Mesothelial cell of epicardium (in vitro differentiated cells): Measurements from ENCODE around the gene GSC2. TPM values are rescaled to one million over a fixed set of nuclear protein-coding genes. Genes with fewer than 3 reads are reported as not detected.
A peak's percentile ranks its signal among the peaks of the same experiment; 100 is the strongest.

Experiments
- DNase-seq, 2 experiments: peaks; one replicate each; pipeline ENCODE4 v3.0.0; 2021; ENCODE audit warnings: low spot score in 2 of 2; ENCODE audit not compliant: unreplicated experiment in 2 of 2
- H3K27ac Mint-ChIP-seq: 2 replicates; pipeline ENCODE4 v1.8.0; 2021; ENCODE audit warnings: mixed read lengths
- H3K27me3 Mint-ChIP-seq: 2 replicates; pipeline ENCODE4 v1.8.0; 2021; ENCODE audit warnings: low read depth, mixed read lengths
- H3K36me3 Mint-ChIP-seq: 2 replicates; pipeline ENCODE4 v1.8.0; 2021; ENCODE audit warnings: mixed read lengths
- H3K4me1 Mint-ChIP-seq: 2 replicates; pipeline ENCODE4 v1.8.0; 2021; ENCODE audit warnings: mixed read lengths
- H3K4me3 Mint-ChIP-seq: 2 replicates; pipeline ENCODE4 v1.8.0; 2021; ENCODE audit warnings: mild to moderate bottlenecking, moderate library complexity, mixed read lengths
- H3K9me3 Mint-ChIP-seq: 2 replicates; pipeline ENCODE4 v1.8.0; 2021; ENCODE audit warnings: mixed read lengths
- total RNA-seq: library from RNA; stranded (reverse); gene quantifications from 3 replicates; pipeline ENCODE4 v1.2.1, GENCODE V29; 2021
- TF ChIP-seq, protein P1 (sequence below): fragments of 200-600 bp; sonication (generic); IDR thresholded peaks from one replicate; pipeline ENCODE4 v1.5.0; 2021; ENCODE audit warnings: antibody characterized with exemption; ENCODE audit not compliant: unreplicated experiment

GSC2 gene
- total RNA-seq, 1 donor from 2014 or later = not detected

GRCh38 chr22:19123936-19124335, 26.2 kb downstream of the GSC2 start:
- no peak for DNase-seq
- Mint-ChIP-seq H3K4me3 (no peak overlapping the region), H3K4me1 (peaks cover 24% of the 10 kb centered on the region), H3K9me3 (no peaks in the 10 kb centered on the region), H3K27ac (no peak overlapping the region), H3K27me3 (no peaks in the 10 kb centered on the region), H3K36me3 (no peaks in the 10 kb centered on the region)
- TF ChIP-seq, protein P1, sequence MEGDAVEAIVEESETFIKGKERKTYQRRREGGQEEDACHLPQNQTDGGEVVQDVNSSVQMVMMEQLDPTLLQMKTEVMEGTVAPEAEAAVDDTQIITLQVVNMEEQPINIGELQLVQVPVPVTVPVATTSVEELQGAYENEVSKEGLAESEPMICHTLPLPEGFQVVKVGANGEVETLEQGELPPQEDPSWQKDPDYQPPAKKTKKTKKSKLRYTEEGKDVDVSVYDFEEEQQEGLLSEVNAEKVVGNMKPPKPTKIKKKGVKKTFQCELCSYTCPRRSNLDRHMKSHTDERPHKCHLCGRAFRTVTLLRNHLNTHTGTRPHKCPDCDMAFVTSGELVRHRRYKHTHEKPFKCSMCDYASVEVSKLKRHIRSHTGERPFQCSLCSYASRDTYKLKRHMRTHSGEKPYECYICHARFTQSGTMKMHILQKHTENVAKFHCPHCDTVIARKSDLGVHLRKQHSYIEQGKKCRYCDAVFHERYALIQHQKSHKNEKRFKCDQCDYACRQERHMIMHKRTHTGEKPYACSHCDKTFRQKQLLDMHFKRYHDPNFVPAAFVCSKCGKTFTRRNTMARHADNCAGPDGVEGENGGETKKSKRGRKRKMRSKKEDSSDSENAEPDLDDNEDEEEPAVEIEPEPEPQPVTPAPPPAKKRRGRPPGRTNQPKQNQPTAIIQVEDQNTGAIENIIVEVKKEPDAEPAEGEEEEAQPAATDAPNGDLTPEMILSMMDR = no peak

- Mint-ChIP-seq H3K4me1 (peaks cover 24% of the 10 kb centered on the region), H3K9me3 (no peaks in the 10 kb centered on the region), H3K4me3 (peak overlapping the region; percentile 79), H3K36me3 (no peaks in the 10 kb centered on the region), H3K27me3 (no peaks in the 10 kb centered on the region), H3K27ac (peak overlapping the region; percentile 71)
- TF ChIP-seq, protein P1 = no peak
- DNase-seq = no peak
These were observed 27.2 kb downstream of the GSC2 start for GRCh38 chr22:19122752-19123492.

DNA sequence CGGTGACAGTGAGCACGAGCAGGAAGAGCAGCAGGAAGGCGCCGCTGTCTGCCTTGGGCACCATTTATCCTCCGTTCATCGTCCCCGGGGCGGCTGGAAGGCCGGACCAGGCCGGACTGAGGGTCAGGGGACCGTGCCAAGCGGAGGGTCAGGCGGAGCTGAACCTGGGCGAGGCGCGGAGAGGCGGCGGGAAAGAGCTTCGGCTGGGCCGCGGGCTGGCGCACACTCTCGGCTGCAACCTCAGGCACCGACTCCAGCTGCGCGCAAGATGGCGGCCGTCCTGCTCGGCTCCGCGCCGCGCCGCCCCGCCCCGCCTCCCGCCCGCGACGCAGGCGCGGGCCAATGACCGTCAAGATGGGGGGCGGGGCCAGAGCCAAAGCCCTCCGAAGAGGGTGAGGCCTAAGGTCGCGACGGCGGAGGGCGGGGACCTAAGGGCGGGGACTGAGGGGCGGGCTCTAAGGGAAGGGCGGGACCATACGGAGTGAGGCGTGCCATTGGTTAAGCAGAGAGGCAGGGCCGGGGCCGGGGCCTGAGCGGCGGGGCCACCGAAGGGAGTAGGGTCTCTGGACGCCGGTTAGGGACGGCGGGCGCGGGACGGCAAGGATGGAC, 27.8 kb downstream of the GSC2 start, which contains the start of gene DGCR2:
Gene DGCR2 (minus strand): TSS at position 270 of the 609 bp plus-strand sequence. CDS start 206 bp downstream, at position 64.
- H3K36me3 Mint-ChIP-seq = no peaks in the 10 kb centered on the region
- peaks cover 24% of the 10 kb centered on the region for H3K4me1 Mint-ChIP-seq
- no peaks in the 10 kb centered on the region for H3K27me3 Mint-ChIP-seq
- peak within 1 kb of the TSS; percentile 97 for H3K27ac Mint-ChIP-seq
- peak; percentile 95 for DNase-seq
- TF ChIP-seq, protein P1 = no peak
- H3K4me3 Mint-ChIP-seq = peak within 1 kb of the TSS; percentile 85
- H3K9me3 Mint-ChIP-seq = no peaks in the 10 kb centered on the region

DNA sequence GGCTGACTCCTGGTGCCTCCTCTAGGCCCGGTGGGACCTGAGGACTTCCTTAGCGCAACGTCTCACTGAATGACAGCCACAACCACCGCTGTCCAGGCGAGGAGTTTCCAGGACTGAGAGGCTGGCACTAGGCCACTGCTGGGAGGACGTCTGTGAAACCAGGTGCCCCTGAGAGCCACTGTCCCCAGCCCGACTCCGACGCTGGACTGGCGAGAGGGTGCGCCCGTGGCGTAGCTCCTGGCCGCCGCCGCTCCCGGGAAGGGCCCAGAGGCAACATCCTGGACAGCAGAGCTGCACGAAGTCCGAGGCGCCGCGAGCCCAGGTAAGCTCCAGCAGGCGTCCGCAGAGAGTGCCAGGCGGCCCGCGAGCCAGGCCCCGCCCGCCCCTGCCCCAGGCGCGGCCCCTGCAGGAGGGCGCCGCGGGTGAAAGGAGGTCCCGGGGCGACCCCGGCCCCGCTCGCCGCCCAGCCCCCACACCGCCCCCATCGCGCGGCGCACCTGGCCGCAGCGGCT, 28.4 kb downstream of the GSC2 start:
- H3K4me3 Mint-ChIP-seq = peak overlapping the region; percentile 85

GRCh38 chr22:19120829-19121630, 29.1 kb downstream of the GSC2 start:
- Mint-ChIP-seq H3K9me3 (no peaks in the 10 kb centered on the region), H3K27me3 (no peaks in the 10 kb centered on the region), H3K36me3 (no peaks in the 10 kb centered on the region), H3K27ac (peak overlapping the region; percentile 97), H3K4me3 (peak overlapping the region; percentile 85), H3K4me1 (peaks cover 24% of the 10 kb centered on the region)
- DNase-seq = no peak
- TF ChIP-seq, protein P1 = no peak

More for the DNA sequence above, 28.4 kb downstream of the GSC2 start:
- peaks cover 24% of the 10 kb centered on the region for H3K4me1 Mint-ChIP-seq
- peak; percentile 39 to 61 for DNase-seq
- TF ChIP-seq, protein P1 = no peak
- H3K27me3 Mint-ChIP-seq = no peaks in the 10 kb centered on the region
- H3K27ac Mint-ChIP-seq = peak overlapping the region; percentile 97
- H3K36me3 Mint-ChIP-seq = no peaks in the 10 kb centered on the region
- H3K9me3 Mint-ChIP-seq = no peaks in the 10 kb centered on the region
